Measurements from ENCODE around the gene CHAC1.

The CHAC1 gene

GRCh38 chr15:40990789-40991188 is 37.5 kb downstream of the CHAC1 start:
- peaks cover 1% of the 10 kb centered on the region for H3K36me3 ChIP-seq (replicated peaks; ENCODE audit: insufficient read depth, low read length)
- no peak for DNase-seq
- H3F3A ChIP-seq (ENCODE audit: insufficient read depth, low read length): no peaks in the 10 kb centered on the region
- H3K9me3 ChIP-seq (replicated peaks; ENCODE audit: insufficient read depth, low read length): no peaks in the 10 kb centered on the region
- no peak overlapping the region for H3K4me3 ChIP-seq (ENCODE audit: low read length)
- no peaks in the 10 kb centered on the region for H3K9me2 ChIP-seq (replicated peaks; ENCODE audit: insufficient read depth, low read length)
- no peaks in the 10 kb centered on the region for H4K20me1 ChIP-seq (ENCODE audit: insufficient read depth, low read length)
- H2AFZ ChIP-seq (ENCODE audit: low read length): no peak overlapping the region
- TF ChIP-seq EZH2 (optimal IDR thresholded peaks at IDR 0.05; ENCODE audit: low read depth, low read length) (no peak), EZH2phosphoT487 (IDR thresholded peaks at IDR 0.05; ENCODE audit: low read length) (no peak), CTCF (IDR thresholded peaks at IDR 0.05; ENCODE audit: low read length) (no peak)
- no peaks in the 10 kb centered on the region for H3K27me3 ChIP-seq (replicated peaks; ENCODE audit: insufficient read depth, low read length)
- H3K9ac ChIP-seq (ENCODE audit: low read length): no peak overlapping the region
- H3K27ac ChIP-seq (ENCODE audit: low read length): no peak overlapping the region
- H3K79me2 ChIP-seq (ENCODE audit: low read length): no peaks in the 10 kb centered on the region
- H3K4me1 ChIP-seq (ENCODE audit: low read length): no peaks in the 10 kb centered on the region
- H3K4me2 ChIP-seq (ENCODE audit: low read depth, low read length): no peak overlapping the region

GRCh38 chr15:40991355-40991754 is 38.1 kb downstream of the CHAC1 start:
- Histone ChIP-seq H3K4me3 (ENCODE audit: low read length) (no peak overlapping the region), H3K27me3 (replicated peaks; ENCODE audit: insufficient read depth, low read length) (no peaks in the 10 kb centered on the region), H3K9me3 (replicated peaks; ENCODE audit: insufficient read depth, low read length) (no peaks in the 10 kb centered on the region), H3K4me2 (ENCODE audit: low read depth, low read length) (no peak overlapping the region), H3K79me2 (ENCODE audit: low read length) (no peaks in the 10 kb centered on the region), H3K9me2 (replicated peaks; ENCODE audit: insufficient read depth, low read length) (no peaks in the 10 kb centered on the region), H4K20me1 (ENCODE audit: insufficient read depth, low read length) (no peaks in the 10 kb centered on the region), H3K9ac (ENCODE audit: low read length) (no peak overlapping the region), H3K27ac (ENCODE audit: low read length) (no peak overlapping the region), H3F3A (ENCODE audit: insufficient read depth, low read length) (no peaks in the 10 kb centered on the region), H3K4me1 (ENCODE audit: low read length) (no peaks in the 10 kb centered on the region), H2AFZ (ENCODE audit: low read length) (no peak overlapping the region), H3K36me3 (replicated peaks; ENCODE audit: insufficient read depth, low read length) (no peaks in the 10 kb centered on the region; the same call in 1 of the 2 replicates)
- TF ChIP-seq EZH2 (optimal IDR thresholded peaks at IDR 0.05; ENCODE audit: low read depth, low read length): no peak
- no peak for TF ChIP-seq CTCF (IDR thresholded peaks at IDR 0.05; ENCODE audit: low read length)
- no peak for TF ChIP-seq EZH2phosphoT487 (IDR thresholded peaks at IDR 0.05; ENCODE audit: low read length)
- no peak for DNase-seq

DNA sequence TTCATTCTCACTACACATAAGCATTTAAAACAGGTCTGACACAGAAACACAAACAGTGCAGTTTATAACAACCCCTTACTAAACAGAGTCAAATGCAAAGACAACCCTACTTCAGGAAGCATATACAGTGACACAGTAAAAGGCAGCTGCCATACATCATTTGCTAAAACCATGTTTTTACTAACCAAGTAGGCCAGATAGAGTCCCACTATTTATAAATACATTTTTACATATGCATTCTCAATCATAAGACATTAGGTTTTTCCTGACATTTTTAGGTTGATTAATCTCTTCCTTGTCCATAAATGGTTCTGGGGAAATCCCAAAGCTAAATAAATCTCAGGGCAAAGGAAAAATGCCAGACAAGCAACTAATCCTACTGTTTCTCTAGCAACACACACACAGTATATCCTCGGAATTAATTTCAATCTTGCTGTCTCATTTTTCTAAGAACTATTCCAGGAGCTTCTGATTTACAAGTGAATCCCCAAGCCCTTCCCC is 39.0 kb downstream of the CHAC1 start:
- Histone ChIP-seq H3K9me2 (replicated peaks; ENCODE audit: insufficient read depth, low read length) (no peaks in the 10 kb centered on the region), H3K27me3 (replicated peaks; ENCODE audit: insufficient read depth, low read length) (no peaks in the 10 kb centered on the region), H3K36me3 (replicated peaks; ENCODE audit: insufficient read depth, low read length) (no peaks in the 10 kb centered on the region; the same call in 1 of the 2 replicates), H3K4me1 (ENCODE audit: low read length) (no peaks in the 10 kb centered on the region), H3F3A (ENCODE audit: insufficient read depth, low read length) (no peaks in the 10 kb centered on the region), H4K20me1 (ENCODE audit: insufficient read depth, low read length) (no peaks in the 10 kb centered on the region), H3K27ac (ENCODE audit: low read length) (no peak overlapping the region), H3K9me3 (replicated peaks; ENCODE audit: insufficient read depth, low read length) (no peaks in the 10 kb centered on the region), H3K4me3 (ENCODE audit: low read length) (no peak overlapping the region), H2AFZ (ENCODE audit: low read length) (no peak overlapping the region), H3K79me2 (ENCODE audit: low read length) (no peaks in the 10 kb centered on the region), H3K4me2 (ENCODE audit: low read depth, low read length) (no peak overlapping the region), H3K9ac (ENCODE audit: low read length) (no peak overlapping the region)
- DNase-seq: no peak
- TF ChIP-seq CTCF (IDR thresholded peaks at IDR 0.05; ENCODE audit: low read length) (no peak), EZH2phosphoT487 (IDR thresholded peaks at IDR 0.05; ENCODE audit: low read length) (no peak), EZH2 (optimal IDR thresholded peaks at IDR 0.05; ENCODE audit: low read depth, low read length) (no peak)
